Measurements from ENCODE around the gene AK8. TPM values are rescaled to one million over a fixed set of nuclear protein-coding genes. Genes with fewer than 3 reads are reported as not detected.

AK8 gene
- total RNA-seq, 1 experiment from 2014 or later, result 1.9 TPM

DNA sequence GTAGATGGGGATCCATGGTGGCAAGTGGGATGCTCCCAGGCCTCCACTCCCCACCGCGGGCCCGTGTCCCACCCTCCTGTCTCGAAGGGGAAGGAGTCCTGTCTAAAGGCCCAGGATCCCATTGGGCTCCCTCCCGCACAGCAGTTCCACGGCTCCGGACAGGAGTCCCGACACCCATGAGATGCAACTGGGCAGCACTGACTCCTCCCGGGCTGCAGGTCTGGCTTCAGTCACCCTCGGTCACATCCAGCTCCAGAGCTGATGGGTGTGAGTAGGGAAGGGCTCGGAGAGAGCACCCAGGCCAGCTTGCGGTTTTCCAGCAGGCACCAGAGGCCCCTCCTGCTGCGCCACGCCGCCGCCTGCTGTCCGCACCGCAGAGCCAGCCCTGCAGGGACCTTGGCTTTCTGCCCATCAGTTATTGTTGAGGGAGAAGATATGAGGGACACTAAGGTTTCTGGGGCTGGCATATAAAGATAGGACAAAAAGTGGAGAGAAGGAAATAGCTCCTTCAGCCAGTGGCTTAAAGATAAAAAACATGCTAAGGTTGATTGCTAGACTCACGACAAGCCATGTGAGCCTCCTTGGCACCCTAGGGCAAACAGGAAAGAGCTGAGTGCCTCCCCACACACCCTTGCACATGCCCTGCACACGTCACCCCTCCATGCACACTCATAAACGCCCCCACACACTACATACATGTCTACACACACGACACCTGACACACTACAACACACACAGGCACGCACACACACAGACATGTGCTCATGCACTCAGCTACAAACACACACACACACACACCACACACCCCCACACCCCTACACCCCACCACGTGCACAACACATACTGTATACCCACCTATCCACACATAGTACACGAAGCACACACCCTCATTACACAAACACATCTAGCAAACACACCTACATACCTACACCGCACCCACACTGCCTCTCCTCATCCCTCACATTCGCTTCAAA is 79.0 kb downstream of the AK8 start:
- Histone ChIP-seq H3K27me3 (no peaks in the 10 kb centered on the region; the same call in 1 of the 2 replicates), H3K36me3 (no peaks in the 10 kb centered on the region), H3K9me3 (no peaks in the 10 kb centered on the region), H3K4me3 (no peak overlapping the region)
- DNase-seq, result no peak

DNA sequence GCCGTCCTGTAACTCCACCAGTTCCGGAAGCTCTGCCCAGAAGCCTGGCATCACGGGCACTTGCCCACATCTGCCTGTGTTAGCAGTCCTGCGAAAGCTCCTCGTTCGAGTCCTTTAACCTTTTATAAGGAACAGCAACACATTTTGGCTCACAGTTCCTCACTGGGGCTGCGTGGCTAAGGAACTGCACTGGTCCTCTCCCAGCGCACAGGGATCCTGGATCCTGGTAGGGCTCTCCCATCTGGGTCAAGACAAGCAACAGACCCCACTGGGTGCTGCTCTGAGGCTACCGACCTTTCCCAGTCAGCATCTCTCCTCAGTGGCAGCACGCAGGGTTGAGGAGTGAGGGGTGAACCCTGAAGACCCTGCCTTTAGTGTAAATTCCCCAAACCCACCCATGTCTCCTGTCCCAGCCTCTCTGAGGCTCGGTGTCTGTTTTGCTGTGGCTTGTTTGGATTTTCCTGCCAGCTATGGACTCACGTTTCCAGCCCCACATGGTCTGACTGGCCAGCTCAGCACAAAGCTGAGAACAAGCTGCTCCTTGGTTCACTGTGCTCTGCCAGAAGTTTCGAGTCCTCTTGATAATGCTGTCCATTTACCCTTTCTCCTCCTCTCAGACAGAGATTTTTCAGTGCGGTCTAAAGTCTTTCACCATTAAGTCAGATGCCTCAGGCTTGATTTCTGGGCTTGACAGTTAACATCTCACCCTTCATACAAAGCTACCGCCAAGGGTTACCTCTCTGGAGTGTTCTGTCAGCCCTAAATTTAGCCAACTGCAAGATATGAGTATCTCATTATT is 80.0 kb downstream of the AK8 start:
- no peaks in the 10 kb centered on the region; the same call in 1 of the 2 replicates for H3K27me3 ChIP-seq
- DNase-seq, result no peak
- no peaks in the 10 kb centered on the region for H3K36me3 ChIP-seq
- H3K4me3 ChIP-seq, result no peak overlapping the region
- H3K9me3 ChIP-seq, result no peaks in the 10 kb centered on the region

DNA sequence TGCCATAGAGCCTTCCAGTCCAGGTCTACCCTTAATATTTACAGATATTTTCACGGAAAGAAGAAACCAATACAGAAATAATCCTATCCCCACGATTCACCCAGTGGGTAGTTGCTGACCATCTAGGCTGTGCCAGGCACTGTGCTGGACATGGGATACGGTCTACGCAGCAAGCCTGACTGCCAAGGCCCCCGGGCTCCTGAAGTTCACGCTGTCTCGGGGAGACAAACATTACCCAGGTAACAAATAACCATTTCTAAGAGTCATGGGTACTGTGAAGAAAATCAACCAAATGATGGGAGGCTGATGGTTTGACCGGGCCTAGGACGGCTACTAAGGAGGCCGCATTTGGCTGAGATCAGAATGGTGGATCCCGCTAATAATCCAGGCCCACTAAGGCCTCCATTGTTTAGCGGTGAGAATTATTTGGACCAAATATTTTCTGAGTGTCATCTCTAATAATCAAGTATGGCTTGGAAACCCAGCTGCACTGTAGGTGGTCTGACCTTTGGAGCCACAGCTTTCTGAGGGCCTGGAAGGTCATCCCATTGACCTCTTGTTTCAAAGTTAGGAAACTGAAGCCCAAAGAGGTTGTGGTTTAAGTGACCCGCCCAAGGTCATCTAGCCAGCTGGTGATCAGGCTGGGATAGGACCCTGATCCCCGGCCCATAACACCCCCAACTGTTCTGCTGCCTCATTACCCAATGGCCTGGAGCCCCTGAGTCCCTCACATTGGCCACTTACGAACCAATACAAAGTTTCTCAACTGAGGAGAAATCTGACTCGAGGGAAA is 82.4 kb downstream of the AK8 start:
- H3K36me3 ChIP-seq, result no peaks in the 10 kb centered on the region
- H3K9me3 ChIP-seq, result no peaks in the 10 kb centered on the region
- no peak overlapping the region for H3K4me3 ChIP-seq
- DNase-seq, result no peak
- no peaks in the 10 kb centered on the region; the same call in 1 of the 2 replicates for H3K27me3 ChIP-seq

DNA sequence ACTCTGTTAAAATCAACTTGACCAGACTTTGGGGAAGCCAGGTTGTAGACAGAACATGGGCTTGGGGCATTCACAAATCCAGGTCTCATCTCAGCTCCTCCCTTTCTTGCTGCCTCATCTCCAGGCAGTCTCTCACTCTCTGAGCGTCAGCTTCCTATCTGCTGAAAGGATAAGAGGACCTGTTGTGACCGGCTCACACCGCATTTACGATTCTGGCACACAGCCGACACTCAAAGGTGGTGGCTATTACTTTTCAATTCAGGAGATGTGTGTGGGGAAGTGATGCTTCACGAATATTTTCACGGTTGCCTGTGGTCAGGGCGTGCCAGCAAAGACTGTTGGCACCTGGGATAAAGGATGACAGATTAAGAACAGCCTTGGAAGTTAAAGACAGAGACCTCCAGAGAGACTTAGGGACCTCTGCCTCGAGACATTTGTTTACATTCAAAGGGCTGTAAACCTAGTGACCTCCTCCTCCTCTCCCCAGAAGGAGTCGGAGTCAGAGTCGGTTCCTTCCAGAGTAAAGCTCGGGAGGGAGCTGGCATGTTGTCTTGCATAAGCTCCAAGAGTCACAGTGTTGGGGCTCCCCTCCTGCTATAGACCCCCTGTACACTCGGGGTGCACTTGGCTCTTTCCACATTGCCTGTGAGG is 83.2 kb downstream of the AK8 start:
- H3K36me3 ChIP-seq, result no peaks in the 10 kb centered on the region
- H3K27me3 ChIP-seq, result no peaks in the 10 kb centered on the region; the same call in 1 of the 2 replicates
- no peaks in the 10 kb centered on the region for H3K9me3 ChIP-seq
- no peak overlapping the region for H3K4me3 ChIP-seq
- no peak for DNase-seq

DNA sequence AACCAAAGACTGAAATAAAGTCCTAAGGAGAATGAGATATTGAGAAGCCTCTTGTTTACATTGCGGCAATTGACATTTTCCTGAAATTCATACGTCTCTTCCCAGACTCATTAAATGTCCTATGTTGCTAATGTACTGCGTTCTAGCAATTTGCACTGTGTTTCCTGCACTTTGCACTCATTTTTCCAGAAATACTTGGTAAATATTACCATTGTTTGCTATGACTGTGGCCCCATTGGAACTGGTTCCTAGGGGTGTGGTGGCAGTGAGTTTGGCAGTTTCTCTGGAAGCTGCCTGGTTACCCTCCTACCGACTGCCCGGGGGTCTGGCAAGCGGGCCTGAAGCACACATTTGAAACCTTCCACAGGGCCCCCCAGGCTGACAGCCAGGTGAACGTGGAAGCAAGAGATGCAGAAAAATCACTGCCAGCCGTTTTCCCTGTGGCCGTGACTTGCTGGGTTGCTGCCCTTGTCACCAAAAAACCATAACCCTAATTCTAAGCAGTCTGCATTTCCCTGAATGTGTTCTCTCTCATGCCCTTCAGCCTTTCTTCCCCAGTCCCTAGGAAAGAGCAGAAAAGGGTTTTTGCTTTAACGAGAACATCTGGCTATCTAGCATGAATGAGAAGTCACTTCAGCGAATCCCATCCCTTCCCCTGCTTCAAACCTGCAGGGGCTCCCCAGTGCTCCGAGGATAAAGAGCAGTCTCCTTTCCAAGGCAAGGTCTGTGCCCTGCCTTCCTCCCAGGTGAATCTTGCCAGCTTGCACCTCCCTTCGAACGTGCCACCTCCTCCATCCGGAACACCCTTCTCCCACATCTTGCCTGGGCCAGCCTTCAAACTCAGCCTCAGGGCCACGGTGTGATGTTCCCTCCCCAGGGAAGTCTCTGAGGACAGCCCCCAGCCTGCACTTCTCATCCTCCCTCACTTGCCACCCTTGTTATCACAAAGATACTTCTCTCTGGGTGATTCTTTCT is 84.2 kb downstream of the AK8 start:
- no peaks in the 10 kb centered on the region for H3K36me3 ChIP-seq
- DNase-seq, result no peak
- H3K27me3 ChIP-seq, result no peaks in the 10 kb centered on the region; the same call in 1 of the 2 replicates
- H3K4me3 ChIP-seq, result no peak overlapping the region
- no peaks in the 10 kb centered on the region for H3K9me3 ChIP-seq

DNA sequence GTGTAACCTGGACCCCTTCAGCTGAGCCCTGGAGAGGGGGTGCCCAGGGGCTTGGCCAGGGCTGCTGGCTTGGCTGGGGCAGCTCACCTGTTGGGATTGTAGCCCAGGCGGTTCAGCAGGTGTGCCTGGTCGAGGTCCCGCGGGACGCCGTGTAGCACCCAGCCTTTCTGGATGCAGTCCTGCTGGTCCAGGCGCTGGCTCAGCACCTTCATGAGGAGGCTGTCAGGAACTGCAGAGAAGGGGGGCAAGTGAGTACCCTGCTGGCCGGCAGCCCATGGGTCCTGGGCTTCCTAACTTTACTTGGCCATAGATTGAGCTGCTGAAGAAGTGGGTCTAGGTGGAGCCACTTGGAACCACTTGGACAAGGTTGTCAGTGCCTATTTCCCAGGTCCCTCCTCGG is 85.5 kb downstream of the AK8 start:
- peaks cover 4% of the 10 kb centered on the region; the same call in 1 of the 2 replicates for H3K9me3 ChIP-seq
- no peaks in the 10 kb centered on the region for H3K36me3 ChIP-seq
- no peak overlapping the region for H3K4me3 ChIP-seq
- no peak for DNase-seq
- no peaks in the 10 kb centered on the region; the same call in 1 of the 2 replicates for H3K27me3 ChIP-seq

DNA sequence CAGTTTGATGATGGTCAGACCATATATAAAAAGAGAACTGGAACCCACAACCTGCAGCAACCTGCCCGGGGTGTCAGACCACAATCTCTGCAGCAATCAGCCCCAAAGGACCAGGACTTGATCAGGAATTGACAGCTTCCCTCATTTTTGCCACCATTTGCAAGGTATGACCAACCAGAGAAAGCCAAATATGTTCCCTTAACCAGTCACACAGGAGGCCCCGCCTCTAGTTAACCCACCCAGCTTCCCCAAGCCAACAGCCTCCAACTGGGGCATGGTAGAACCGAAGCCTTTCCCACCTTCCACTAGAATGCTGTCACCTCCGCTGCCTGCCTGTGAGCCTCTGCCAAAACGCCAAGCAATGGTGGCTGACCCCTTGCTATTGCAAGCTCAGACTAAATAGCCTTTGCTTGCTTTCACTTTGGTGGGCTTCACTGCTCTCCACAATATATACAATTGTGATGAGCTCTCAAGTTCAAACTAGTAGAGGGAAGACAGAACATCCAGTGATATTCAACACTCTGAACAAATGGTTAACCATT is 86.3 kb downstream of the AK8 start:
- H3K4me3 ChIP-seq, result no peak overlapping the region
- DNase-seq, result no peak
- H3K36me3 ChIP-seq, result no peaks in the 10 kb centered on the region
- H3K9me3 ChIP-seq, result peaks cover 4% of the 10 kb centered on the region; the same call in 1 of the 2 replicates
- H3K27me3 ChIP-seq, result no peaks in the 10 kb centered on the region; the same call in 1 of the 2 replicates

DNA sequence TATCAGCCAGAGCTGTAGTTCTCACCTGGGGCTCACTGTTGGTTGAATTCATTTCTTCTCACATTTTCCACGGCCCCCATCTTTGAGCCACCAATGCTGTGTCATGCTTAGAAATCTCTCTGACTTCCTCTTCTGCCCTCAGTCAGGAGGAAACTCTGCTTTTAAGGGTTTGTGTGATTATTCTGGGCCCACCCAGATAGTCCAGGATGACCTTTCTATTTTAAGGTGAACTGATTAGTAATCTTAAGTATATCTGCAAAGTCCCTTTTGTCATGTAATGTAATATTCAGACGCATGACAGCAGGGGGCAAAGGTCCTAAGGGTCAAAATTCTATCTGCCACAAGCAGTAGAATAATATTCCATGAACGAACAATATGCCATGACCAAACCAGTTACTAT is 88.4 kb downstream of the AK8 start:
- Histone ChIP-seq H3K36me3 (no peaks in the 10 kb centered on the region), H3K9me3 (peaks cover 4% of the 10 kb centered on the region; the same call in 1 of the 2 replicates), H3K4me3 (no peak overlapping the region), H3K27me3 (no peaks in the 10 kb centered on the region; the same call in 1 of the 2 replicates)
- DNase-seq, result no peak

DNA sequence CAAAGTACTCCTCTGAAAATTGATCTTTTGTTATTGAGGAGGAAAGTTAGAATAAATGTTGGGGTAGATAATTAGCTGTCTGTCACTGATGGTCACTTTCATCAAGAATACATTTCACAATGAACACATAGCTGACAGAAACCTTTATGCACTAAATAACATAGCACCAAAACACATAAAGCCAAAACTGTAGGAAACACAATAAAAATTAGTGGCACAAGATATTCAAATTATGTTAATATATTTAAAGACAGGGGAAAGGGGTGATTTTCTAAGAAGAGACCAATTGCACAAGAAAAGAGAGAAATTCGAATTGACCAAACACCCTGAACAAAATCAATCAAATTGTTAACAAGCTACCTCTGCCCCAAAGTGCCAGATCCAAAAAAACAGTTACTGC is 89.7 kb downstream of the AK8 start:
- Histone ChIP-seq H3K27me3 (no peaks in the 10 kb centered on the region), H3K36me3 (no peaks in the 10 kb centered on the region), H3K9me3 (peaks cover 4% of the 10 kb centered on the region; the same call in 1 of the 2 replicates), H3K4me3 (no peak overlapping the region)
- no peak for DNase-seq

DNA sequence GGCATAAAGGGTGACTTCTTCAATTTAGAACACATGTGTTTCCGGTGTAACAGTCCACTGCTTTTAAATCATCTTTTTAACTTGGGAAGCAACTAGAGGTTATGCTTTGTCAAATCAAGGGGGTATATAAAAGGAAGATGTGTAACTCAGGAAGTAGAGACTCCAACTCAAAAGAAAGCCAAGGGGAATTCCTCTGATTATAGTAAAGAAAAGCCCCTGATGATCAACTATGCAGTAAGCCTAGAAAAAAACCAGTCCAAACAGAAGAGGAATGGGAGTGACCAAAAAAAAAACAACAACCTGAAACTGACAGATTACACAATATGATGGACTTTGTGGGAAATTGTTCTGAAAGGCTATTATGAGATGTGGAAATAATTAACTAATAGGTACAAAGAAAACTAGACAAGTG is 90.3 kb downstream of the AK8 start:
- Histone ChIP-seq H3K36me3 (no peaks in the 10 kb centered on the region), H3K9me3 (peaks cover 4% of the 10 kb centered on the region; the same call in 1 of the 2 replicates), H3K4me3 (no peak overlapping the region), H3K27me3 (no peaks in the 10 kb centered on the region)
- no peak for DNase-seq

DNA sequence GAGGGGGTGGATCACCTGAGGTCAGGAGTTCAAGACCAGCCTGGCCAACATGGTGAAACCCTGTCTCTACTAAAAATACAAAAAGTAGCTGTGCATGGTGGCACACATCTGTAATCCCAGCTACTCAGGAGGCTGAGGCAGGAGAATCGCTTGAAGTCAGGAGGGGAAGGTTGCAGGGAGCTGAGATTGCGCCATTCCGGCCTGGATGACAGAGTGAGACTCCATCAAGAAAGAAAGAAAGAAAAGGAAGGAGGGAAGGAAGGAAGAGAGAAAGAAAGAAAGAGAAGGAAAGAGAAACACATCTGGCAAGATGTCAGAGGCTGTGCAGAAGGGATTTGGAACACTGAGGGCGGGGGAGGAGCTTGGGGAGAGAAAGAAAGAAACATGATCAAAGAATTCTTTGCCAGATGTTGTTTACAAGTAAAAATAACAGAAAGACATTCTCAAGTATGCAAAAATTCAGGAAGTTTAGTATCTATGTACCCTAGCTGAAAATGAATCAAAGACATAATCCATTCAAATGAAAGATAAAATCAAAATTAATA is 93.7 kb downstream of the AK8 start:
- peaks cover 4% of the 10 kb centered on the region; the same call in 1 of the 2 replicates for H3K9me3 ChIP-seq
- H3K36me3 ChIP-seq, result no peaks in the 10 kb centered on the region
- DNase-seq, result no peak
- H3K4me3 ChIP-seq, result no peak overlapping the region
- H3K27me3 ChIP-seq, result no peaks in the 10 kb centered on the region

DNA sequence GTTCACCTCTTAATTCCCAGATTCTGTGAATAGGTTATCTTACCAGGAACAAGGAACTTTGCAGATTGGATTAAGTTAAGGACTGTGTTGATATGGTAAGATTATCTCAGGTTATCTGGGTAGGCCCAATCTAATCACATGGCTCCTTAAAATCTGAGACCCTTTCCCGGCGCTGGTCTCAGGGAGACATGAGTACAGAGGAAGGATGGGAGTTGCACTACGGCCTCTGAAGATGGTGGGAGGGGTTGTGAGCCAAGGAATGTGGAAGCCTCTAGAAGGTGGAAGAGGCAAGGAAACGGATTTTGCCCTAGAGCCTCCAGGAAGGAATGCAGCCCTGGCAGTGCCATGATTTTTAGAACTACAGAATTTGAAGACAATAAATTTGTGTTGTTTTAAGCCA is 95.1 kb downstream of the AK8 start:
- Histone ChIP-seq H3K36me3 (no peaks in the 10 kb centered on the region), H3K4me3 (no peak overlapping the region), H3K9me3 (no peaks in the 10 kb centered on the region), H3K27me3 (no peaks in the 10 kb centered on the region)
- no peak for DNase-seq

DNA sequence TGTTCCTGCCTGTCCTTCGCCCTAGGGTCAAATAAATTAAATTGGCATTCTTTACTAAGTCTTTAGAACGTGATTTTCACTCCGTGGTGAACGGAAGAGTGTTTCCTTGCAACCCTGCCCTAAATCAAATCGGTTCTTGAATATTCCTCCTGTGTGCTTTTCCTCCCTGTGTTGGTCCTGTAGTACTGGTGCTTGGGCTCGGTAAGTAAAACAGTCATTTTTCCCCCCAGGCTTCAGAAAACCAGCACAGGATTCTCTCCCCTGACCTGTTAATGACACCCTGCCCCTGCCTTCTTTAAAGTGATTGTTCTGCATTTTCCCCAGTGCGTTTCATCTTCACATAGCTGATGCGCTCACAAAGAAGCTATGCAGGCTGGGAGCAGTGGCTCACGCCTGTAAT is 96.0 kb downstream of the AK8 start:
- Histone ChIP-seq H3K36me3 (no peaks in the 10 kb centered on the region), H3K27me3 (no peaks in the 10 kb centered on the region), H3K9me3 (no peaks in the 10 kb centered on the region), H3K4me3 (no peak overlapping the region)
- DNase-seq, result no peak

DNA sequence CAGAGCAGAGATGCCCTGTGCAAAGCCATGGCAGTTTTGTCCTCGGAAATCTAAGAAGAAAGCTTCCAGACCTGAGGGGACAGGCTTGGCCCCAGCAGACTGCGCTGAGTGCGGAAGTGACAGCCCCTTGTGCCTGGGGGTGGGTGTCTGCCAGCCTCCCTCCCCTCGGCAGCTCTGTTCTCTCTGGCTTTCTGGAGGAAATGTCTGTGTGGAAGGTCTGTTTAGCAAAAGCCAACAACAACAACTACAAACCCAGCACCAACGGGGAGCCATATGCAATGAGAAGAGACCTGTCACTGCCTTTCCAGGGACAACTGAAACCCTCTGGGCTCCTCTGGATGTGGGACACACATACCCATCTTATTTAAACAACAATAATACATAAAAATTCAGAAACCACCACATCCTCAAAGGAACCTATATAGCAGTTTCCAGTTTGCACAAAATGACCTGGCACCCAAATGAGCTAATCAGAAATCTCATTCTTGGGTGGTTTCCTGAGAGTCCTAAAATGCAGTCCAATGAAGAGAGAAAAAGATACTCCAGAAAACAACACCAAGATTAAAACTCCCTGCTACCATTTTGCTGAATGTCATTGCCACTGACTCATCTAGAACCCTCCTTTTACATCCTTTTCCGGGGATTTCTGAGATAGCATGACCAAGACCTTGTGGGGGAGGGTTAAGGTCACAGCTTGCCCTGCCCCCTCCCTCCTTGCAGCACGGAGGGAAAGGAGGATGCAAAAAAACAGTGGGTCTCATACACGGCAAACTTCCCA is 97.7 kb downstream of the AK8 start:
- DNase-seq, result no peak
- no peaks in the 10 kb centered on the region for H3K27me3 ChIP-seq
- H3K4me3 ChIP-seq, result no peak overlapping the region
- no peaks in the 10 kb centered on the region for H3K36me3 ChIP-seq
- no peaks in the 10 kb centered on the region for H3K9me3 ChIP-seq

Data from MG63 (cell line).